ENCODE measurements around the gene COMMD7.
"Not testable (repeated sequence)": the region's sequence is repeated elsewhere in the genome, so short reads cannot be mapped to it uniquely, and the experiment has no call there.

DNA sequence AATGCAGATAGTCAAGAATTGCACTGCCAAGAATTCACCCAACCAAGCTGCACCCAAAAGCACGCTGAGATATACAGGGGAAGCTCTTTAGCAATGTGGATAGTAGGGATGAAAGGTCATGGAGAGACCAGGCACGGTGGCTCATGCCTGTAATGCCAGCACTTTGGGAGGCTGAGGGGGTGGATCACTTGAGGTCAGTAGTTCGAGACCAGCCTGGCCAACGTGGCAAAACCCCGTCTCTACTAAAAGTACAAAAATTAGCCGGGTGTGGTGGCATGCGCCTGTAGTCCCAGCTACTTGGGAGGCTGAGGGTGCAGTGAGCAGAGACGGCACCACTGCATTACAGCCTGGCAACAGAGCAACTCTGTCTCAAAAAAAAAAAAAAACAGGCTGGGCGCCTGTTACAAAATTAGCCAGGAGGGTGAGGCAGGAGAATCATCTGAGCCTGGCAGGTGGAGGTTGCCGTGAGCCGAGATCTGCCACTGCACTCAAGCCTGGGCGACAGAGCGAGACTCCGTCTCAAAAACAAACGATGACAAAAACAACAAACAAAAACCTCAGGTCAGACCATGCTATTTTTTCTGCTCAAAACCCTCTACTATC is 34.1 kb downstream of the COMMD7 start:
- TF ChIP-seq POLR2A (IDR thresholded peaks at IDR 0.05; ENCODE audit: low read length); GATA1 (IDR thresholded peaks at IDR 0.05; ENCODE audit: low read depth, low read length): not testable (repeated sequence)
